GM21619 (cell line): ENCODE results near the gene NDUFS6.

Experiments
- ATAC-seq: cut with Tn5 transposase; IDR thresholded peaks from one replicate; pipeline ENCODE4 v1.9.1; 2021; ENCODE audit not compliant: unreplicated experiment

Gene NDUFS6

DNA sequence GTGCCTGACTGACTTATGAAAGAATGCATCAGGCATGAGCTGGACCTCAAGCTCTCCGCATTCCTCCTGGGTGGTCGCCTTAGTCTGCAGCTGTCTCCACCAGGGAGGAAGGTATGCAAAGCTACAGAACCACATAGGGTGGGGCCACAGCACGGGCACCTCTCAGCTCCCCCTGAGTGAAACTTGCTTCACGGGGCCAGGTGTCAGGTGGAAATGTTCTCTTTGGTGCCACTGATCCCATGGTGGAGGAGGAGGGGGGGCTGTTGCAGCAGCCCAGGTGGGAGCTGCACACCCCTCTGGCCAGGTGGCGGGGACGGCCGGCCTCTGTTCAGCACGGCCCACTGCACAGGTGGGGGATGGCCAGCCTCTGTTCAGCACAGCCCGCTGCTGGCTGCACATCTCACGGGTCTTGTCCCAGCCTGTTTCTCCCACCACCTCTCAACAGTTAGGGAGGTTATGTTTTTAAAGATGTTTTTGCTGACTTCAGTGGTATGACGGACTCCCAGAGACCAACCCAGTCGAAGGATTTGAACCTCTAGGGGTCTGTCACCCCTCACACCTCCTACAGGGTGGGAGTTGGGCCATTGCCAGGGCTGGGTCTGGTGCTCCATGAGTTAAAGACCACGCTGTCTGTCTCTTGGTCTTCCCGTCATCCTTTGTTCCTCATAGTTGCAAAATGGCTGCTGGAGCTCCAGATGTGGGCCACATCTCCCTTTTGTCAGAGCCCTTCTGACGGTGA is 35.9 kb upstream of the NDUFS6 start:
- peak; percentile 49 for ATAC-seq

DNA sequence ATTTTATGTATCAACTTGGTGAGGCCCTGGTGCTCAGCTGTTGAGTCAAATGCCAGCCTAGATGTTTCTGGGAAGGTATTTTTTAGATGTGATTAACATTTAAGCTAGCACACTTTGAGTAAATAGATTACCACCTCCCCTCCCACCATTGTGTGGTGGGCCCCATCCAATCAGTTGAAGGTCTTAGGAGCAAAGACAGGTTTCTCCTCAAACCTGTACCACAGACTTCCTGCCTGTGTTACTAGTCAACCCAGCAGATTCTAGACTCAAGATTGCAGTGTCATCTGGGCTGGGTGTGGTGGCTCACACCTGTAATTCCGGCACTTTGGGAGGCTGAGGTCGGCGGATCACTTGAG is 35.3 kb upstream of the NDUFS6 start:
- no peak for ATAC-seq

DNA sequence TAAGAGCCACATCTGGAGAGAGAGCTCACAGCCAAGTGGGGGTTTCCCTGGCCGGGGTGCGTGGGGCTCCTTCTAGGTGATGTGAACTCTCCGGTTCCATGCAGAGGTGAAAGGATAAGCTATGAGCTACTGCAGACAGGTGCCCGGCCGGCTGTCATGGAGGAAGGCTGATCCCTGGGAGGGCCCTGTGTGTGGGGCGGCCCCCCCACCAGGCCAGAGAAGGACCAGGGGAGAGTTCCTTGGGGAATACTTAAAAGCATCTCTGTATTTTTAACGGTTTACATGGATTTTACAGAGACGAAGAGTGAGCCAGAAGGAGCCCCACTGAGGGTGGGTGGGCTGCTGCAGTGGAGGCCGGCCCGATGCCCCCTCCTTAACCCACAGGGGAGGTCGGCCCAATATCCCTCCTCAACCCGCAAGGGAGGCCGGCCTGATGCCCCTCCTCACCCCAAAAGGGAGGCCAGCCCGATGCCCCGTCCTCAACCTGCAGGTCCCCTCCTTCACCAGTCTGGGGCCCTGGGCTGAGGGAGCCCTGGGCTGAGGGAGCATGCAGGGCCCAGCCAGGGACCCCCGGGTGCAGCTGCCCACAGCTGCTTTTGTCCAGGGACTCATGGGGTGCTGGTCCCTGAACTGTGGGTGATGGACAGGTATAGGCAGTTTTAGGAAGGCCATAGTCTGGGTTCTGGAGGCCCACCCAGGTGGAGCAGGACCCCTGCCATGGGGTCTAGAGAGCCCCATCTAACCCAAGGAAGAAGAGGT is 33.5 kb upstream of the NDUFS6 start:
- ATAC-seq = no peak

DNA sequence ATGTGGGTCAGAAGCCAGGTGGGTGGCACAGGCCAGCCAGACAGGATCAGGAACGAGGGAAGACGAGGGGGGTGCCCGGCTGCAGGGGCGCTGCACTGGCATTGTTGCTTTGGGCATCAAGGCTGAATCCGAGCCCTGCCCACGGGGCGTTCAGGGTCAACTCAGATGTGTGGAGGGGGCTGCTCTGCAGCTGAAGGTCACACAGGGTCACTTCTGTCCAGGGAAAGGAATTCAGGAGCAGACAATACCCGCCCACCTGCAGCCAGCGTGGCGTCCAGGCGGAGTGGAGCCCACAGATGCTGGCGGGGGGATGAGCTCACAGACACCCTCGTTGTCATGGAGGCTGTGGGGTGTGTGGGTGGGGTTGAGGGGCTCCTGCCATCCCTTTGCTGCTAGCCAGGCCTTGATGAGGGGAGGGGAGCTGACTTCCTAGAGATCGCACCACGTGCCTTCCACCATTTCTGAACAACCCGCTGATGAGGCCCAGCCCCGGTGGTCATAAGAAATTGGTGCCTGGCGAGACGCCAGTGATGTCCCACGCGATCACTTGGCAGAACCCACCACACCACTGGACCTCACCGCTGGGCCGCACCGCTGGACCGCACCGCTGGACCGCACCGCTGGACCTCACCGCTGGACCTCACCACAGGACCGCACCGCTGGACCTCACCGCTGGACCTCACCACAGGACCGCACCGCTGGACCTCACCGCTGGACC is 32.8 kb upstream of the NDUFS6 start:
- no peak for ATAC-seq

DNA sequence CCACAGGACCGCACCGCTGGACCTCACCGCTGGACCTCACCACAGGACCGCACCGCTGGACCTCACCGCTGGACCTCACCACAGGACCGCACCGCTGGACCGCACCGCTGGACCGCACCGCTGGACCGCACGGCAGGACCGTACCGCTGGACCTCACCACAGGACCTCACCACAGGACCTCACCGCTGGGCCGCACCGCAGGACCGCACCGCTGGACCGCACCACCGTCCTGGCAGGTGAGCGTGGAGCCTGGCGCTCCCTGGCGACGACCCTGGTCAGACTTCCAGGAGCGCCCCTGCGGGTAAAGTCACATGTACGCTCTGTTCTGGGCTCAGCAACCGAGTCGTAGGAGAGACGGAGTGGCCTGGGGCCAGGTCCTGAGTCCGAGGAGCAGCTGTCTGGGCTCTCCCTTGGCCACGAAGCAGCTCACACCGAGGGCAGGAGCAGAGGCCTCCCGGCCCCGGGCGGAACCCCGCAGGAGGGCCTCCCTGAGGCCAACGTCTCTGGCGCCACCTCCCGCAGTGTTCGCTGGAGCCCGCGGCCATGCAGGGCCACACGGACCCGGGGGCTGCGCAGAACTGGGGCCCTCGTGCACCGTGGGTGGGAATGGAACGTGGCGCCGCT is 32.1 kb upstream of the NDUFS6 start:
- ATAC-seq = no peak

DNA sequence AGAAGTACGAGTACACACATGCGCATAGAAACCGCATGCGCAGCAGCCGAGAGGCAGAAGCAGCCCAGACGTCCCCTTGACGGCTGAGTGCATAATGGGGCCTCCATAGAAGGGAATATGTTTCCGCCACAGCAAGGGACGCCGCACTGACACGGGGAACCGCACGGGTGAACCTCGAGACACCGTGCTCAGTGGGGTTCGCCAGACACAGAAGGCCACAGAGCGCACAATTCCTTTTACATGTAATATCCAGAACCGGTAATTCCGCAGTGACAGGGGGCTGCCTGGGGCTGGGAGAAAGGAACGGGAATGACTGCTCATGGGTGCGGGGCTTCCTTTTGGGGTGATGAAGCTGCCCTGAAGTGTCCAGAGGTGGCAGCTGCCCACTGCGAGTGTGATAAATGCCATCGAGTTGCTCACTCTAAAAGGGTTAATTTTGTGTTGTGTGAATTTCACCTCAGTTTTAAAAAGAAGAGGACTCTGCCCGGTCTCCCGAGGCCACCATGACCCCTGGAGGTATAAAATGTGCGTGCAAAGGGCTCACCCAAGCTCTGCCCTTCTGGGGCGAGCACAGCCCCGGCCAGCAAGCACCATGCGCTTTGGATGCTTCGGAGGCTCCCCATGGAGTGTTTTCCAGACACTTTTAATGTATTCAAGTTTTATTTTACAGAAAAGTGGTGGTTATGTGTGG is 31.3 kb upstream of the NDUFS6 start:
- ATAC-seq = no peak

DNA sequence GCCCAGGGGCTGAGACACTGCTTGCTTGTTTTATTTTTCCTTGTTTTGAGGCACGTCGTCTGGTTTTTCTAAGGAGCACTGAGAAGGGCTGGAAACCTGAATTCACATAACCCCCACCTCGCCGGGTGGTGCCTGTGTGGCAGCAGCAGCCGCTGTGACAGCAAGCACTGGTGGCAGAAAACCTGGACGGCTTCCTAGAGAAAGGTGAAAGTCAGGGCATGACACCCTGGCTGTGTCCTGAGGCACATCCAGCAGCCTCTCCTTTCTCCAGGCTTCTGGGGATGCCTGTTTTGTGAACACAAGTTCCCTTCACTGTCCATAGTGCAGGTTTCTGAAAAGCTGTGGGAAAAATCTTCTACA is 30.8 kb upstream of the NDUFS6 start:
- ATAC-seq = no peak

DNA sequence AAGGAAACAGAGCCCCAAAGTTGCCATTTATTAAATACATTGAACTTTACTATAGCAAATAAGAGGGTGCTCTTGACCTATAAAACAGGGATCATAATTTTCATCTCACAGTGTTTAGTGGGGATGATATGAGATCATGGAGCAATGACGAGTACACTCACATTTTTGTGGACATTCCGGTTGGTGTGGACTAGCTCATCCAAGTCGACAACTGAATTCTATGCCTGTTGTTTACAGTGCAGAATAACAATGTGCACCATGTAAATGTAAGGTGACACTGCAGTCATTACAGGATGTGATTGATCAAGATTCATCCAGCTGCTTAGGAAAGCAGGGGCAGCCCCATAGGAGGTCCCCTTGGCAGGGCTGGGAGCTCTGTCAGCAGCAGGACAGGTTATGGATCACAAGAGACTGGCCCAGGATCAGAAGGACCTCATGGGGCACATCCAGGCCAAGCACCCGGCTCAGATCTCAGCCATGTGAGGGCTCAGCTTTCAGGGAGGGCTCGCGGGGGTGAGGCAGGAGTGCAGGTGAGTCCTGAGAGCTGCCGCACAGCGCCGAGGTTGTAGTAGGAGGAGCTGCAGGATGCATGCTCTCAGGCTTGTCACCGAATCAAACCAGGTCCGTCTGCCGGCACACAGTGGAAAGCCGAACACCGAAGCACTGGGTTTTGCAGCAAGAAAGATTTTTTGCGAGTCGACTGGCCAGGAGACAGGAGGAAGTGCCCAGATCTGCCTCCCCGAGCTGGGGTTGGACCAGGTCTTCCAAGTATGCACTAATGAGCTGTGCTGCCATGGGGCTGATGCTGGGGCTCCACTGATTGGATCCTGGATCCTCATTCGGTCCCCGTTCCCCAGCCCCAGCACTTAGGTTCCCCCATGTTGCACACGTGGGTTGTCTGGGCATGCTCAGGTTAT is 29.8 kb upstream of the NDUFS6 start:
- ATAC-seq = no peak

DNA sequence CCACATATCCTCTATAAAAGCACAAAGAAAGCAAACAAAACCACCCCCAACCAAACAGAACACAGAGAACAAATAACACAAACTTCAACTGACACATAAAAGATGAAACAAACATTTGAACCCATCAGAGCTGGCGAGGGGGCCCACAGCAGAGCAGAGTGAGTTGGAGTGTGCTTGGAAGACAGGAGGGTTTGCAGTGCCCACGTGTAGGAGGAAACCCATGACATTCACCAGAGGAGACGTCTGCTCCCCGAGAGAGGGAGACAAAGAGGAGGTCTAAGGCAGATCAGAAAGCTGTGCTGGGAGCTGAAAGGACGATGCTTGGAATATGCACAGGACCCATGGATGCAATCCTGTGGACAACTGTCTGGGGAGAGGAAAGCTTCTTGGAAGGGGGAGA is 28.6 kb upstream of the NDUFS6 start:
- no peak for ATAC-seq

DNA sequence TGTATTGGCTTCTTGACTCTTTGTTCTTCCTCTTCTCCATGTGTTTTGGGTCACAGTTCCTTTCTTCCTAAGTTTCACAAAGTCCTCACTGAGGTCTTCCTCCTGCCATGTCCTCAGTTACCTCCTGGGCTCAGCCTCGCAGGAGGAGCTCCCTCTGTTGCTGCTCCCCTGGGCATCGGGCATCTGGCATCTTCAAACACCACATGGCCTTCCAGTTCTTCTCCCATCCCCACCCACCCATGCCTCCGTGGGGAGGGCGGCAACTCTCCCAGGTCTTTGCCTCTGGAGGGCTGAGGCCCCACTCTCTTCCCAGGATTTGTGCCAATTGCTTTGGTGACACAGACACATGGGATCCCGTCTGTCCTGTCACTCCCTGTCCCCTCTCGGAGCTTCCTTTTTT is 24.4 kb upstream of the NDUFS6 start:
- ATAC-seq = no peak

DNA sequence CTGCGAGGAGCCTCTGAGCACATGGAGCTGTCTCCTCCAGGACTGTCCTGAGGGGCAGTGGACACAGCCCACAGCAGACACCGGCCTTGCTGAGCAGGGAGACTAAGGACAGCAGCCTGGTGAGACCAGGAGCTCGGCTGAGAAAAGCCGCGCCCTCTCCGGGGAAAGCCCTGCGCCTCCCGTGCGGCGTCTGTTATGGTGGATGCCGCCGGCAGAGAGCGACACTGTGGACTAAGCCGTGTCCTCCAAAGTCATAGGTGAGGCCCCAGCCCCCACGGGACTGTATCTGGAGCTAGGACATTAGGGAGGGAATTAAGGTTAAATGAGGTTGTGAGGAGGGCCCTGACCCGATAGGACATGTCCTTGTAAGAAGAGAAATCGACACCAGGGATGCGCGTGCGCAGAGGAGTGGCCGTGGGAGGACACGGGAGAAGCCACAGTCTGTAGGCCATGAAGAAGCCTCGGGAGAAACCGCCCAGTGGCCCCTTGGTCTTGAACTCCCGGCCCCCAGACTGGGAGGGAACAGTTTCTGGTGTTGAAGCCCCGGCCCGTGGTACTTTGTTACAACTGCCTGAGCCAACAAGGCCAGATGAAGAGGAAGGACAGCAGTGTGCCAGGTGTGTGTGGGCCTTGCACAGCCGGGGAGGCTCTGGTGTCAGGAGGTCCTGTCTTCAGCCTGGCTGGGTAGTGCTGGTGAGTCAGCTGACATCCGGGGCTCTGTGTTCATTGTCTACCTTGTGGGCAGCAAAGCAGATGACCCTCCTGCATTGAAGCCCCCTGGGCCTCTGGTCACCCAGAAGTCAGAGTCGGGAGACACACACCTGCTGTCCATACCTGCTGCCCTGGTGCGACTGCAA is 23.7 kb upstream of the NDUFS6 start:
- ATAC-seq = no peak

DNA sequence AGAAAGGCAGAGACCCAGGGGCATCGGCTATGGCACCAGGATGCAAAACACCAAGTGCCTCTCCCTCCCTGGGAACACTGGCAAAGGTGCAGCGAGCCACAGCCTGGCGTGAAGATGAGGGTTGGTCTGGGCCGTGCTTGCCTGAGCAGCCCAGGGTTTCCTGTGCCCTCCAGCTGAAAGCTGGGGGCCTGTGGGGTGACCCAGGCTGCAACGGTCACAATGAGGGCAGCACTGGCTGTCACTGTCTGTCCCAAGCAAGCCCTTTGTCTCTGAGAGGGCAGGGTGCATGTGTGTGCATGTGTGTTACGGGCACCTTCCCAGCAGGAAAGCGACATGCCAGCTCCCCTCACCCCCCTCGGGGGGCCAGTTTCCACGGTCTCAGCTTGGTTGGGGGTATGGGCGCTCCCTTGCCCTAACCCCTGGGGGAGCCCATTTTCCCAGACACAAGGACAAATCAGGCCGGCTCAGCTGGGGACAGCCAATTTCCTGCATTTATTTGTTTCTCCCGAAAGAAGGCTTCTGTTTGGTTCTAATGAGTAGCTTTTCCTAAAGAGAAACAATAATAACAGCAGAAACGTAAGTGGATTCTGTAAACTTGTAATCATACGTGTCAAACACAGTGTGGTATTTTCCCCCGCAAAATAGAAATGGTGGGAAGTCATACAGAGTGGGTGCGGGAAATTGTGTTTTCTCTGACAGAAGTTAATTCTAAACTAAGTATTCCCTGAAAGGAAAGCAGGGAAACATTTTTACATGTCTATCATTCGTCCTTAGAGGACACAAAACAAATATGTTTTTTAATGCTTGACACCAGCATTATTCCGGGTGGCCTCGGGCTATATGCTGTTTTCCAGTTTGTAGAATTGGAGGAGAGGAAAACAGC is 22.8 kb upstream of the NDUFS6 start:
- no peak for ATAC-seq

DNA sequence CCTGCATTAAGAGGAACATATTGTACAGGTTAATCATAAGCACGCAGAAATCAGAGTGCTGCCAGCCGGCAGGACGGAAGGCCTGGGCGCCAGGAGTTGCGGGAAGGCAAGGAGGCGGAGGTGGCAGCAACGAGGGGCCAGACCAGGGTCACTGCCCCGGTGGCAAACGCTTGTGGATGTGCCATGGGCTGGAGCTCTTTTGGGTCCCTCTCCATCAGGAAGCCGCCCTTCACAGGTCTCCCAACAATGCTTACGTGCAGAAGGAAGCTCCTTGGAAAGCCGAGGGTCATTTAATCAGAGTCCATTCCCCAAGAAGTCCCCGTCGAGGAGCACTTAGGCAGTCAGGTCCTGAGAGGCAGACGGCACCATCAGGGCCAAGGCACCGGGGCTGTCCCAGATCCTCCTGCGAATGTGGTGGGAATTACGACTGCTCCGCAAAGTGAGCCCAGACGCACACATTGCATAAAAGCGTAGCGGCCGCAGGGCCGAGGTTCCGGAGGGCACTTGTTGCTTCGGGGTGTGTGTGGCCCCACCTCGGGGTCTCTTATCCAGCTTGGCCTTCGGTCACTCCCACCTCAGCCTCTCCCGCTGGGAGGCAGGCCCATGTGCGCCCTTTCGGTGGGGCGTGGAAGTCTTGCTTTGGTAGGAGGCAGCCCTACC is 22.1 kb upstream of the NDUFS6 start:
- no peak for ATAC-seq

DNA sequence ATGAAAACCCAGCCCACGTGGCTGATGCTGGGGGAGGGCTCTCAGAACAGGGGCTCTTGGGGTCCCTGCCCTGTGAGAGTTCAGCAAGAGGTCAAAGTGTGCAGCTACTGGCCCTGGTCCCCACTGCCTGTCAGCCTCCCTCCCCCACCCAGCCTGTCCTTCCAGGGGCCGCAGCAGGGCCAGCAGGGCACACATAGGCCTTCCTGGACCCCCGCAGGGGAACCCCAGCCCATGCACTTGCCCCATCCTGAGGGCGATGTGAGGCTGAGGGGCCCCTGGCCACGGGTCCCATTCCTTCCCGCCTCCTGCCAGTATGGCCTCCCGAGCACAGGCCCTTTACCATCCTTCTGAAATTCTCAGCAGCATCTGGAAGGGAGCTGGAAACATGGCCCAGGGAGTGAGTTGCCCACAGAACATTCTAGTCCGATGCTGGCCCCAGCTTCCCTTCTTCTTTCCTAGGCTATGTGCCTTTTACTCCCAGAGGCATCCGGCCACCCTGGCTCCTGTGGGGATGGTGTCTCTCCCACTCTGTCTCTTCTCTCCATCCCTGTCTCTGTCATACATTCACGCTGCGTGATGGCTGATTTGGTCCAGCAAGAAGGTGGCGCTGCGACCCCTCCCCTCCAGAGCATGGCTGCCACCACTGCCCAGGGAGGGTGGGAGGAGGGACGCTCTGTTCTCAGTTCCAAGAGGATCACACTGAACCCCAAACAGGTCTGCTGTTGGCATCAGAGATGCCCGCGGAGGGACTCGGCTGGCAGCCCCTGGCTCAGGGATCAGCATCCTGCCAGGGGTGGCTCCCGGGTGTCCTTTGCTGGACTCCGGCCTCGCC is 21.2 kb upstream of the NDUFS6 start:
- ATAC-seq = no peak

DNA sequence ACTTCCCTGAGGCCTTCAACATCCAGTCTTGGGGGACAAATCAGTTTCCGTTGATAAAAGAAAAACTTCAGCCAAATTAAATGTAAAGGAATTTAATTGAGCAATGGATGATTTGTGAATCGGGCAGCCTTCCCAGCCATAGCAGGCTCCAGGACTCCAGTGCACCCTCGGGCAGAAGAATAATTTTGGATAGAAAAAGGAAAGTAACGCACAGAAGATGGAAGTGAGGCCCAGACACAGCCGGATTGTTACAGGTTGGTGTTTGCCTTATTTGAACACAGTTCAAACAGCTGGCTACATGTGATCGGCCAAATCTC is 20.6 kb upstream of the NDUFS6 start:
- no peak for ATAC-seq

DNA sequence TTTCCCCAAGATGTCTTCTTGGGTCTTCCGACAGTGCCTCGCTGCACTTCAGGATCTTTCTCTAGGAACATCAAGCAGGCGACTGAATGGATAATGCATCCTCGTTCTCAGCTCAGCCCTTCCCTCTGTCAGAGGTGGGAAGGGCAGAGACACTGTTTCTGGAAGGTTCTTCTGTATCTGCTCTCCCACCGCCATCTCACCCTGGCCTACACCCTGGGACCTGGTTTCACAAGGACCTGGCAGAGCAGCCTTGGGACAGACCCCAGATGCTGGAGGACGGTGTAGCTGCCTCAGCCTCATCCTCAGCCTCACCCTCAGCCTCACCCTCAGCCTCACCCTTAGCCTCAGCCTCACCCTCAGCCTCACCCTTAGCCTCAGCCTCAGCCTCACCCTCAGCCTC is 20.1 kb upstream of the NDUFS6 start:
- no peak for ATAC-seq
